ENCODE data around the gene ELMO1.

Gene ELMO1

DNA sequence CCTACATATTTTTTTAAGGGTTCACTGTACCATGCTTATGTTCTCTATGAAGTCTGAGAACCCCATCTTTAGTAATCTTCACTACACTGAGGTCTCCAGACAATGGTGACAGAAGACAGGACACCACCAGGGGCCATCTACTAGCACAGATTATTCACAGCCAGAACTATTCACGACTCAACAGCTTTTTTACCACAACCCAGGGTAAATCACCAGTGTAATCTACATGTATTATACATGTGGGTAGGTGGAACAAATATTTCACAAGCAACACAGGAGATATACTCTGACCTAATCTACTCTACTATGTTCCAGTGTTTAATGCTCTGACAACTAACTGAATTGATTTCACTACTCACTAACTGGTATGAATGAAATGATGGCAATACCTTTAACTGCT is 136.1 kb downstream of the ELMO1 start:
- H3K4me3 ChIP-seq = no peak overlapping the region
- TF ChIP-seq, protein P1, sequence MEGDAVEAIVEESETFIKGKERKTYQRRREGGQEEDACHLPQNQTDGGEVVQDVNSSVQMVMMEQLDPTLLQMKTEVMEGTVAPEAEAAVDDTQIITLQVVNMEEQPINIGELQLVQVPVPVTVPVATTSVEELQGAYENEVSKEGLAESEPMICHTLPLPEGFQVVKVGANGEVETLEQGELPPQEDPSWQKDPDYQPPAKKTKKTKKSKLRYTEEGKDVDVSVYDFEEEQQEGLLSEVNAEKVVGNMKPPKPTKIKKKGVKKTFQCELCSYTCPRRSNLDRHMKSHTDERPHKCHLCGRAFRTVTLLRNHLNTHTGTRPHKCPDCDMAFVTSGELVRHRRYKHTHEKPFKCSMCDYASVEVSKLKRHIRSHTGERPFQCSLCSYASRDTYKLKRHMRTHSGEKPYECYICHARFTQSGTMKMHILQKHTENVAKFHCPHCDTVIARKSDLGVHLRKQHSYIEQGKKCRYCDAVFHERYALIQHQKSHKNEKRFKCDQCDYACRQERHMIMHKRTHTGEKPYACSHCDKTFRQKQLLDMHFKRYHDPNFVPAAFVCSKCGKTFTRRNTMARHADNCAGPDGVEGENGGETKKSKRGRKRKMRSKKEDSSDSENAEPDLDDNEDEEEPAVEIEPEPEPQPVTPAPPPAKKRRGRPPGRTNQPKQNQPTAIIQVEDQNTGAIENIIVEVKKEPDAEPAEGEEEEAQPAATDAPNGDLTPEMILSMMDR (IDR thresholded peaks at IDR 0.05) = no peak
- DNase-seq (ENCODE audit: low spot score) = no peak
- H3K27ac ChIP-seq = no peak overlapping the region

DNA sequence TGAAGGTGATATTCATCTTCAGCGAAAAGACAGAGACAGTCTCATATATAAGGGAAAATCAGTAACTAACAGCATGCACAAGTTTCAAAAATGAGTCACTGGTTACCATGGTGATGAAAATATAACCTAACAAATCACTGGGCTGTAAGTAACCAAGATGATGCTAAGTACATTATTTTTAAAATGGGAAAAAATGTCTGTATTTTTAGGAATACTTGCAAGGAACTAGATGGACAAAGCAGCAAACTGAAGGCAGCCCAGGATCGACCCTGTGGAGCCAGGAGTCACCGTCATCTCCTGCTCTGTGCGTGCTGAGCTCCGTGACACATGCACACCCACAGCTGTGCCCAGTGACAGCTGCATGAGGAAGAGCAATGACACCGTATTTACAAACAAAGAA is 137.3 kb downstream of the ELMO1 start:
- DNase-seq (ENCODE audit: low spot score) = no peak
- TF ChIP-seq, protein P1 (IDR thresholded peaks at IDR 0.05) = no peak
- H3K27ac ChIP-seq = no peak overlapping the region
- H3K4me3 ChIP-seq = no peak overlapping the region

DNA sequence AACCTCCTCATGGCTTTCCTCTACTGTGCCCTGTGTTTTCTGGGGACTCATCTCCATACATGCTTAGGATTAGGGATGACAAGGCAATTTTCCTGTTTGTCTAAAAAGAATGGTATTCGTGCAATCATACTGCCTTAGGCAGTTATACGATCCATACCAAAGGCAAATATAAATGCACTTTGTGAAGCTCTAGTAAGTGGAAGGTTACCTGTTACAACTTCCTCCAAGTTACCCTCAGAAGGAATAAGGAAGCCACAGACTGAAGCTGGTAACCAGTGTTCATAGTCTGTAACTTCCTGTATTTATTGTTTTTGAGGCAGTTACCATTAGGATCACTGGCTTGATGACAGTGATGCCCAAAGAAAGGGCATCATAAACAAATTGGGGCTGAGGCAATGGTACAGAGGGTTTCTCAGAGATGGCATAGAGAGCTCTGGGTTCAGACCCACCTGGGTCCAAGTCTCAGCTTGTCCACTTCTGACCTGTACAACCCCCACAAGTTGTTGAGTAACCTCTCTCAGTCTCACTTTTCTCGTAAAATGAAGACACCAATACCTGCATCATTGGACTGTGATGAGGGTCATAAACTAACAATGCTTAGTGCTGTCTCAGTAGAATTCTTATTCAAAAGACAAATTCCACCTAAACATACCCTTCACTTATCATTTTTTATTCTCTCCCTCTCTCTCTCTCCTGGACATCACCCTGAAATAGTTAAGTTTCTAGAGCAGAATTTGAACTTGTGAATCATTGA is 138.2 kb downstream of the ELMO1 start:
- TF ChIP-seq, protein P1 (IDR thresholded peaks at IDR 0.05) = no peak
- no peak overlapping the region for H3K27ac ChIP-seq
- DNase-seq (ENCODE audit: low spot score) = no peak

DNA sequence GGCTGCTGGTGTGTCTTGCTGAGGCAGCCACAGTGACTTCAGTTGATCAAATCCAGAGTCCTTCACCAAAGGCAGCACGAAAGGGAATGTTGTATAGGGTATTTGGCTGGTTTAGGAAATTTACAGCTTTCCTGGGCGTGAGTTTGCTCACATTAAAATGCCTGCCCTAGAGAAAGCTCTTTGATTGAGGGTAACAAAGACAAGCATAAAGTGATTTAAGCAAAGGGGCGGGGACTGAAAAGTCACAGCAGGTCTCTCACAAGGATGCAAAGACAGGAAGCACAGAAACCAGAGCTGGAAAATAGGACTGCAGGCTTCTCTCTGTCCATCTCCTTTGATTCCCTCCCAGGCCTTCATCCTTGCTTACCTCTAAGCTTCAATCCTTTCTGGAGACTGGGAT is 139.2 kb downstream of the ELMO1 start:
- H3K27ac ChIP-seq = no peak overlapping the region
- H3K4me3 ChIP-seq = no peak overlapping the region

More for the DNA sequence above, 138.2 kb downstream of the ELMO1 start:
- no peak overlapping the region for H3K4me3 ChIP-seq

DNA sequence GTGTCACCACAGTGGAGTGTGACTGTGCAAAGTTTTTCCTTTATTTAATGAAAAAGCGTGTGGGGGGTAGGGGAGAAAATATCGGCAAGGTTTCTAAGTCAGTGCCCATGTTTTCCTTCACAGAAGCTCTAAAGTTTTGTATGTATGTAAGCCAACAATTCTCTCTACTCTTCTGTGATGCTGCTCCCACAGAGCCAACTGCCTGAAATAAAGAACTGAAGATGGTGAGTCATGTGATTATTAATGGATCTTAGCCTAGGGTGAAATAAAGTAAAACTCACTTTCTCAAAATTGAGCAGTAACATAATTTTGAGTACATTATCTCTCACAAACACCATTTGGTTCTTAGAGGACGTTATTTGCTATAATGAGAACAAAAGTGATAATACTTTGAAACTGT is 143.7 kb downstream of the ELMO1 start:
- Histone ChIP-seq H3K27ac (peak overlapping the region in 1 of 2 donors; percentile 58), H3K4me3 (peak overlapping the region; percentile 25)
- TF ChIP-seq, protein P1 (IDR thresholded peaks at IDR 0.05) = no peak
- no peak for DNase-seq (ENCODE audit: low spot score)

More for the DNA sequence above, 139.2 kb downstream of the ELMO1 start:
- TF ChIP-seq, protein P1 (IDR thresholded peaks at IDR 0.05) = no peak
- no peak for DNase-seq (ENCODE audit: low spot score)

- no peak overlapping the region for H3K4me3 ChIP-seq
- TF ChIP-seq, protein P1 (IDR thresholded peaks at IDR 0.05) = no peak
- no peak for DNase-seq (ENCODE audit: low spot score)
- H3K27ac ChIP-seq = no peak overlapping the region
These were observed 151.1 kb downstream of the ELMO1 start for GRCh38 chr7:37297546-37297945.

GRCh38 chr7:37295401-37295800 is 153.3 kb downstream of the ELMO1 start:
- Histone ChIP-seq H3K27ac (no peak overlapping the region), H3K4me3 (no peak overlapping the region)
- DNase-seq (ENCODE audit: low spot score) = no peak
- TF ChIP-seq, protein P1 (IDR thresholded peaks at IDR 0.05) = no peak
